ENCODE data around the gene STAC2.
"Not testable (repeated sequence)": the region's sequence is repeated elsewhere in the genome, so short reads cannot be mapped to it uniquely, and the experiment has no call there.

The STAC2 gene

DNA sequence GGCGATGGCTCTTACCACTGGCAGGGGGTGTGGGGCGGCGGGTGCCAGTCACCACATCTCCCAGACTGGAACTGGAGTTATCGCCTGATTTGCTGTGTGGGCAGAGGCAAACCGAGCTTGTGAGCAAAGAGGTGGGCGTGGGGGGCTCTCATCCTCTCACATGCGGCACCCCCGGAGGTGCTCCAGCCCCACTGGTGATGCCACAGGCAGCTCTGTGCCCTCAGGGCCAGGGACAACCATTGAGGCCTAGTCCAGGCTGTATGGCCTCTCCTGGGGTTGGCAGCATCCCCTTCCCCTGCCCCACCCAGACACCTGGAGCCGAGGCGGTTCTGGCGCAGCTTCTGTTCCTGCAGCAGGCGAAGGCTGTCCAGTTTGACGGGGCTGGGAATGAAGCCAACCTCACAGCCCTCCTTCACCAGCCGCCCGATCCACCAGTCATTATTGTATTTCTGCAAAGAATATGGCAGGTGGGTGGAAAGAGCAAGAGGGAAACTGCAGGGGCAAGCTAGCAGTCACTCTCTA lies 39.2 kb downstream of the STAC2 start:
- no peak for DNase-seq

DNA sequence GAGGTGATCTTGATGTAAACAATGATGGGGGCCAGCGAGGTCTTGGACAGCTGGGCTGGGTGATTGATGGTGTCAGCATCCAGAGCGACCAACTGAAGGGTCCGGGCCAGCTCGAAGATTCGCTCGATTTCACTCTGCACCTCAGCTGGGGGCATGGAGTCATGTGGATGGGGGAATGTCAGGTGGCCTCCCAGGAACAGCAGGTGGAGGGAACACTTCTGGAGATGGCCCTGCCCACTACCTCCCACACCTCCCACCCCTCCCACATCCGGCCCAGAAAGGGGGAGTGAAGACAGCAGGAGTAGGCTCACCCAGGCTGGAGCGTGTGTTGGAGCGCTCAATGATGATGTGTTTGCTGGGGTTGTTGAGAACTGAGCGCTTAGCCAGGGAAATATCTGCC lies 42.0 kb downstream of the STAC2 start:
- no peak for DNase-seq

DNA sequence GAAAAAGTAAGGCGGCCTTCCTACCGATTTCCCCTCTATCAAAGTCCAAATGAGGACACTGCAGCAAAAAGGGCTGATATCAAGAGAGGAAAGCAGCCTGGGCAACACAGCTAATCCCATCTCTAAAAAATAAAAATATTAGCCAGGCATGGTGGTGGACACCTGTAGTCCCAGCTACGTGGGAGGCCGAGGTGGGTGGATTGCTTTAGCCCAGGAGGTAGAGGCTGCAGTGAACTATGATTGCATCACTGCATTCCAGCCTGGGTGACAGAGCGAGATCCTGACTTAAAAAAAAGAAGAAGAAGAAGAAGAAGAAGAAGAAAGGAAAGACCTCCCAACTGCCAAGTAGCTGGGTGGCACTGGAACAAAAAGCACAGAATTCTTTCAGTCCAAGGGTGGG lies 42.7 kb downstream of the STAC2 start:
- DNase-seq: no peak

DNA sequence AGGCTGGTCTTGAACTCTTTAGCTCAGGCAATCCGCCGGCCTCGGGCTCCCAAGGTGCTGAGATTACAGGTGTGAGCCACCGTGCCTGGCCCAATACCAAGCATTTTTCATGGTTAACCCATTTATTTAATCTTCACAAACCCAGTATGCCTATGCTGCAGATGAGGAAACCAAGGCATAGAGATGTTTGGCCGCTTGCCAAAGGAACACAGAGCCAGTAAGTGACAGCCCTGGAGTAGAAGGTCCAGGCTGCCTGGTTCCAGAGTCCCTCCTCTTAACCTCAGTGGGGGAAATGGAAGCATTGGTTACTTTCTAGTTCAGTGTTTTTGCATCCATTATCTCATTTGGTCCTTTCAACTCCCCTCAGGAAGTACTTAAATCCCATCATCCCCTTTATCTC lies 44.4 kb downstream of the STAC2 start:
- no peak for DNase-seq

DNA sequence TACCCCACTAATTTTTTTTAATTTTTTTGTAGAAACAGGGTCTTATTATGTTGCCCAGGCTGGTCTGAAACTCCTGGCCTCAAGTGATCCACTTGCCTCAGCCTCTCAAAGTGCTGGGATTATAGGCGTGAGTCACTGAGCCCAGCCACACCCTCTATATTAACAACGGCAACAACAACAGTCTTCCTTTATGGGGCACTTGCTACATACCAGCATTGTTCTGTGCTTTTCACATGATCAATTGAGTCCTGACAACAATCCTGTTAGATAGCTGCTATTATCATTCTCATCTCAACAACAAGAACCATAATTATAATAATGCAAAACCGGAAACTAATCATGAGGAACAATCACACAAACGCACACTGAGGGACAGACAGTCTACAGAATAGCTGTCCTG lies 47.2 kb downstream of the STAC2 start:
- no peak for DNase-seq

DNA sequence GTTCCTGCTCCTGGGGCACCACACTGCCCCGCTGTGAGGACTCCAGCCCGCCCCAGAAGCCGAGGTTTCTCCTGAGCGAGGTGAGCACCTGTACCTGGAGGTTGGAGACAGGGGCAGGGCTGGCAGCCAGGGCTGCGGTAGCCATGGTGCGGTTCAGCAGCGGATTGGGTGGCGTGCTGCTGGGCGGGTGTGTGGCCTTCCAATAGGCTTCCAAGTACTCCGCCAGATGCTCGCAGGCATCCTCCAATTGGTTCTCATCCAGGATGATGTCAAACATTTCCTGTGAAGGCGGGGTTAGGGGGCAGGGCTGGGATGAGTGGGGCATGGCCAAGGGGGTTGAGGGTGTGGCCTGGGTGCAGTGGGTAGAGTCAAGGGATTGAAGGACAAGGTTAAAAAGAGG lies 48.5 kb downstream of the STAC2 start:
- peak; percentile 78 for DNase-seq

DNA sequence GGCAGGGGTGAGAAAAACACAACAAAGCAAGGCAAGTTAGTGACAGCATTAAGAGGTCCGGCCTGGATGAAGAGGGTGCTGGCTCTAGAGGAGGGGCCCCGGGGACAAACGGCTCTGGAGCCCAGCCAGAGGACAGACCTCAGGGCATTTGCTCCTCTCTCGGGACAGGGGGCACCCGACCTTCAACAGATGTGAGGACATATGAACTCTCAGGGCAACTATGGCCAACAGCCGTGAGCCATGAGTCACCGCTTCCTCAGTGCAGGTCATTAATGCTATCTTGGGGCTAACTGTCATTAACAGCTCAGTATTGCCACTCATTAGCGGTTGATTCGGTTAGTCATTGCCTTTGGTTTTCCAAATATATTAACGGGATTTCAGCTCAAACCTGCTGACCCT lies 50.1 kb downstream of the STAC2 start:
- no peak for DNase-seq

DNA sequence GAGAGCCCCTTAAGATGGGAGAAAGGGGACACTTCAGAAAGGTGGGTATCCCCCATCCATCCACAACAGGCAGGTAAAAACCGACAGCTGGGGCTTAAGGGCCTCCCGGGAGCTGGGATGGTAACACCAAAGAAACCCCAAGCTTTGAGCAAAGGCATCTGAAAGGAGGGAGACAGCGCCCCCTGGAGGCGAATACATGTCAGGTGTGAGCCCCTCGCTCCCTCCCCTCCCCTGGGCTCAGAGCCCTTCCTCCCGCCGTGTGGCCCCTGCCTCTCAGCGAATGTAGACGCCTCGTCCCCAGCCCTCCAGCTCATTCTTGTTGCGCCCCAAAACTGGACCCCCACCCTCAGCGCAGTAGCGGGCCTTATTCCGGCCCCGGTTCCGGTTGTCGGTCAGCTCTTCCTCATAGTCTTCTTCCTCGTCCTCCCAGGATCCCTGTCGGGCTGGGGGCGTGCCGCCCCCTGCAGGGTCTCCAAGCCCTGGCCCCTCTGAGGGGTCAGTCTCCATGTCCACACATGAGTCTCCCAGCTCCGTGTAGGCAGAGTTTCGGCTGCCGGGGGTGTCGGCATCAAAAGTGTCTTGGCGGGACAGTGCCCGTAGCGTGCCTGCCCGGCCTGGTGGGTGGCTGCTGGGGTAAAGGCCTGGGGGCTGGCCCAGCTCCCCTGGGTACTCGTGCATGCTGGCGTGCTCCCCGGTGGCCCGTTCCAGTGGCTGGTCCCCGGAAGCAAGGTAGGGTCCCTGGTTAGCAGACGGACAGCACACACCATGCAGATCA lies 50.6 kb downstream of the STAC2 start:
- no peak for DNase-seq

DNA sequence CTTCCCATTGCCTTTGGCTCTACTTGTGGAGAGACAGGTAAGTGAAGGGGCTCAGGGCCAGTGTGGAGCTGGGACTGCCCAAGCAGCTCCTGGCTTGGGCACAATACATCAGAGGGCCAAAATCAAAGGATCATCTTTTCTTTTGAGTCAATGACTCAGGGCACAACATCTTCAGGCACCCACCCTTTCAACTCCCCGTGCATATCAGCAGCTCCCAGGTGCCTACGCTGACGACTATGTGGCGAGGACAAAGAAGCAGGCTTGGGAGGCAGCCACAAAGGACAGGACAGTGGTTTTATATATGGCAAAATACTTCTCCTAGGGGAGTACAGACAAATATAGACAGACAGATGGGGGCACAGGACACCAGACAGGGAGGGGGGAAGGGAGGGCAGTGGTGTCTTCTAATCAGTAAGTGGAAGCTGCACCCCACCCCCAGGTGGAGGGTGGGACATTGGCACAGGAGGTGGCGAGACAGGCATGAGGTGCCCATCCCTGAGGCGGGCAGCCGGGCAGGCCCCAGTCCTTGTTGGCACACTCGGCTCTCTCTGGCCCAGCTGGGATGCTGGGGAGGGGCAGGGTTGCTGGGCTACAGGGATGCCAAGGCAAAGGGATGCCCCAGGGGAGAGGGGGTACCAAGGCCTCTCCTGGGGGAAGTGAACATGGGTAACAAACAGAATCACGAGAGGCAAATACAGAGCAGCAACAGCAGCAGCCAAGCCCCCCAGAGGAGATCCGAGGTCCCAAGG lies 52.0 kb downstream of the STAC2 start:
- DNase-seq: no peak

DNA sequence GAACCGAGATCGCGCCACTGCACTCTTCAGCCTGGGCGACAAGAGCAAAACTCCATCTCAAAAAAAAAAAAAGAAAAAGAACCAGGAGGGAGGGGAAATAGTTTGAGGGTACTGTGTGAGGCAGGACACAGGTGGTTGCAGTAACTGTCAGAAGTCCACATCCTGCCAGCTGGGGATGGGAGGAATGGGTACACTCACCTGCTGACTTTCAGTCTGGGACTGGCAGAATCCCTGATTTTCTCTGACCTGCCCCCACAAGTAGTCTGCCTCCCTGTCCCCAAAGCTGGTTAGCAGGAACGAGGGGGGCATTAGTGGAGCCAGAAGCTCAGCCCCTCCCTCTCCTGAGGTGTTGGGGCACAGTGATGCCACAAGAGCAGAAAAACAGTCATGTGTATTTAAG lies 52.7 kb downstream of the STAC2 start:
- no peak for DNase-seq

DNA sequence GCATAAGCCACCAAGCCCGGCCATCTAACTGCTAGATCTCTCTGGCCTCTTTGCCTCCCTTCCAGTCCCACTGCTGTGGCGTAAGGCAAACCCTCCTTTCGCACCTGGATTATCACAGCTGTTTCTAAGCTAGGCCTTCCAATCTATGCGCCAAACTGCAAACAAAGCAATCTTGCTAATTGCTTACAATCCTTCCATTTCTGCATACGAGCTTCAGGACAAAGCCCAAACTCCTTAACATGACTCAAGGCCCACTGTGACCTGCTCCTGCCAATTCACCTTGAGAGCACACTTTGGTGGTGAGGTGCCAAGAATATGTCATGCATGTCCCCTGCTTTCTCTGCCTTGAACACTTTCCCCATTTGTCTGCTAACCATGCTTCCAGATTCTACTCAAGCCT lies 53.8 kb downstream of the STAC2 start:
- no peak for DNase-seq

DNA sequence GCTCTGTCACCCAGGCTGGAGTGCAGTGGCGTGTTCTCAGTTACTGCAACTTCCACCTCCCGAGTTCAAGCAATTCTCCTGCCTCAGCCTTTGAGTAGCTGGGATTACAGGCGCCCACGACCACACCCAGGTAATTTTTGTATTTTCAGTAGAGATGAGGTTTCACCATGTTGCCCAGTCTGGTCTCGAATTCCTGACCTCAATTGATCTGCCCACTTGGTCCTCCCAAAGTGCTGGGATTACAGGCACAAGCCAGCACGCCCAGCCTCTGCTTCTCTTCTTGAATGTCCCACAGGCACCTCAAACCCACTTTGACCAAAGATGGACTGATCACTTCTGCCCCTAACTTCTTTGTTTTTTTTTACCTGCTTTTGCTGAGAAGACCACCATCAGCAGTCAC lies 55.2 kb downstream of the STAC2 start:
- DNase-seq: no peak

DNA sequence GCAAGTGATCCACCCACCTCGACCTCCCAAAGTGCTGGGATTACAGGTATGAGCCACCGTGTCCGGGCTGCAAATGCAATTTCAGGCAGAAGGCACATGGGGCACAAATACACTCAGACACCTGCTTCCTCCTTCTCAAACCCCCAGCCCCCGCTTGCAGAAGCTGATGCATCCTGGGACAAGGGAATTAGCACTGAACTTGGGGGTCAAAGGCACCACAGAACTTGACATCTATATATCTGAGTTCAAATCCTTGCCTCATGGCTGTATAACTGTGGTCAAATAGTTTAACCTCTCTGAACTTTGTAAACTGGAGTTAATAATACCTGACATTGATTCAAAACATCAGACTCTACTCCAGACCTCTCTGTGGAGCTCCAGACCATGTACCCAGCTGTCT lies 55.6 kb downstream of the STAC2 start:
- DNase-seq: no peak

DNA sequence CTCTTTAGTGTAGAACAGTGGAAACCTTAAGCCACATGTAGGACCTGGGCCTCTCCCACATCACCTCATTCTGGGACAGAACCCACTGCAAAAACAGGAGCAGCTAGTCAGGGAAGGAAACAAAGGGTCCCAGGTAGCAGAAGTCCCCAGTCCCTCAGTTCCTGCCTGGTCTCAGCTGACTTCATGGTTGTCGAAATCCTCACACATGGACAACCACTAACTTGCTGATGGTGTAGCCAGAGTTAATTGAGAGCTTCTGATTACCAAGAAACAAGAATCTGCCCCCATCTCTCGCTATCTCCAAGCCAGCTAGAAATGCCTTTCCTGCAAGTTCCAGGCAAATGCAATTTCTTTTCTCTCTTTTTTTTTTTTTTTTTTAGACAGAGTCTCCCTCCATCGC lies 56.2 kb downstream of the STAC2 start:
- DNase-seq: no peak

DNA sequence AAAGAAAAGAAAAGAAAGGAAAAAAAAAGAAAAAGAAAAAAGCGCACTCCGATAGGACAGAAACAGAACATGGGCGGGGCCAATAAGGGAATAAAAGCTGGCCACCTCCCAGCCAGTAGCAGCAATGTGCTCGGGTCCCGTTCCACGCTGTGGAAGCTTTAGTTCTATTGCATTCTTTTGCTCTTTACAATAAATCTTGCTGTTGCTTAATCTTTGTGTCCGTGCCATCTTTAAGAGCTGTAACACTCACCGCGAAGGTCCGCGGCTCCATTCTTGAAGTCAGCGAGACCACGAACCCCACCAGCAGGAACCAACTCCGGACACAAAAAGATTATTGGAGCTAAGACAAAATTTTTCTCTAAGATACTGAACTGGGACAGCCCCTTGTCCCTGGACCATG lies 56.6 kb downstream of the STAC2 start:
- DNase-seq: no peak

DNA sequence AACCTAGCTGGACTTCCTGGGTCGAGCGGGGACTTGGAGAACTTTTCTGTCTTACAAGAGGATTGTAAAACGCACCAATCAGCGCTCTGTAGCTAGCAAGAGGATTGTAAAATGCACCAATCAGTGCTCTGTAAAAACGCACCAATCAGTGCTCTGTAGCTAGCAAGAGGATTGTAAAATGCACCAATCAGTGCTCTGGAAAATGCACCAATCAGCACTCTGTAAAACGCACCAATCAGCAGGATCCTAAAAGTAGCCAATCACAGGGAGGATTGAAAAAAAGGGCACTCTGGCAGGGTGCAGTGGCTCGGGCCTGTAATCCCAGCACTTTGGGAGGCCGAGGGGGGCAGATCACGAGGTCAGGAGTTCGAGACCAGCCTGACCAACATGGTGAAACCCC lies 57.2 kb downstream of the STAC2 start:
- DNase-seq: not testable (repeated sequence)

DNA sequence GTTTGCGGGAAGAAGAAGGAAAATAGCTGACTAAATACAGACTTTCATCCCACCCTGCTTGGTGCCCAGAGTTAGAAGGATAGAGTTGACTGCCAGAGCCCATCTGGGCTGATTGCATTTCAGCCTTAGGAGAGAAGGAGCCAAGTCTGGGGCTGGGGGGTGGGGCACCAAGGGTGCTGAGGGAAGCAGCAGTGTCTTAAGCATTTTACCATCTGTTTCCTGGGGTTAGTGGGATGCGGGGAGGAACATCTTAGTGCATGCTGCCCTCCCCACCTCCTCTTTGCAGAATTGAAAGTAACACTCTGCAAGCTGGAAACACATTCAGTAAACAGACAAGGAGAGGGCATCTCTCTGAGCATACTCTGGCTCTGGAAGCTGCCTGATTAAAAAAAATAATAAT lies 58.3 kb downstream of the STAC2 start:
- no peak for DNase-seq

DNA sequence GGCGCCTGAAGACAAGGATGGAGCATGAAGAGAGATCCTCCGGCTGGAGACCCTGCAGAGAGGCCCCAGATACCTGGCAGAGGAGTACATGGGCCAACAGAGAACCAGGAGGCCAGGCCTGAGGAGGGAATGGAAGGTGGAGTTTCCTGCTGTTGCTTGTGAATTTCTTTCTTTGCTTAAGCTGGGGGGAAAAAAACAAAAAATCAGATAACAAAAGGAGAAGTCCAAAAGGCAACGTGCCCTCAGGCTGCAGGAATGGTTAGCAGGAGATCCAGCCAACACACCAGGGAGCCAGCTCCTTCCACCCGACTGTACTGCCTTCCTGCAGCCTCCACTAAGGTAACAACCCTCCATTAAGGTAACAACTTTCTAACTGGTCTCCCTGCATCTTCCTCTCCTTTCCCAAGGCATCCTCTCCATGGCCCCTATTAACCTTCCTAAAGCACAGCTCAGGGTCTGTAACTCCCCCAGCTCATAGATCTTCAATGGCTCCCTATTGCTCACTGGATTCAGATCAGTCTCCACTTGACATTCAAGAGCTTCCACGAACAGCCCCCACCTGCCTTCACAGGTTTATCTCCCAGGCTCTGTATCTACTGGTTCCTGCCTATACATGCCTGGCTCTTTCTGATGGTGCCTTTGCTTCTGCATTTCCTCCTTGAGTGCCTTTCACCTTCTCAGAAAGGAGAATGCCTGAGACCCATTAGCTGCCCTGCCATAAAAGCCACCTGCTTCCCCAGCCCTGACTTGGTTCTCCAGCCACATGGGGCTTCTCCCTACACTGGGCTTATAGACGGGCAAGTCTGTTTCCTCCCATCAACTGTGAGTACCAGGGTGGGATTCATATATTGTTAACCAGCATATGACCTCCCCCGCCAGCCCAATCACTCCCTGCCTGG lies 59.1 kb downstream of the STAC2 start:
- no peak for DNase-seq

DNA sequence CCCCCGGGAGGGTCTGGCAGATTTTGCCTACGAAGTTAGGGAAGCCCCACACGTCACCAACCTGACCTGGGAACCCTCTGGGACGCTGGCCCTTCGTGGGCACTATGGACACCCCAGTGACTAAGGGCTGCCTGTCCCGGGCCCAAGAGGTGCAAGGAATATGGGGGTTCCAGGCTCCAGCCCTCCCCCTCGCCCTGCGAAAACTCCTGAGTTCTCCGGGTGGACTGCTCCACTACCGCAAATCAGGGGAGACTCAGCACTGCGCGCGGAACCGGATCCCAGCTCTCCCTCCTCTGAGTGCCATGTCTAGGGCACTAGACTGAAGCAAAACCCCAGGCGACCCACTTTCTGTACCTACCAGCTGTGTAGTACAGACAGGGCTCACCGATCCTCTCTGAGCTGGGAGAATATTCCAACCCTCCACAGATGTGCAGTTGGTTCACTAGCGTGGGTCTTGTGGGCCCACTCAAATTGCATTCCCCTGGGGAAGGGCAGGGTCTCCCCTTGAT lies 59.9 kb downstream of the STAC2 start, which contains the start of gene ARL5C:
TSS of gene ARL5C (minus strand) at position 321 of the 509 bp plus-strand sequence. CDS start 401 bp downstream, outside the sequence.
- DNase-seq: no peak

DNA sequence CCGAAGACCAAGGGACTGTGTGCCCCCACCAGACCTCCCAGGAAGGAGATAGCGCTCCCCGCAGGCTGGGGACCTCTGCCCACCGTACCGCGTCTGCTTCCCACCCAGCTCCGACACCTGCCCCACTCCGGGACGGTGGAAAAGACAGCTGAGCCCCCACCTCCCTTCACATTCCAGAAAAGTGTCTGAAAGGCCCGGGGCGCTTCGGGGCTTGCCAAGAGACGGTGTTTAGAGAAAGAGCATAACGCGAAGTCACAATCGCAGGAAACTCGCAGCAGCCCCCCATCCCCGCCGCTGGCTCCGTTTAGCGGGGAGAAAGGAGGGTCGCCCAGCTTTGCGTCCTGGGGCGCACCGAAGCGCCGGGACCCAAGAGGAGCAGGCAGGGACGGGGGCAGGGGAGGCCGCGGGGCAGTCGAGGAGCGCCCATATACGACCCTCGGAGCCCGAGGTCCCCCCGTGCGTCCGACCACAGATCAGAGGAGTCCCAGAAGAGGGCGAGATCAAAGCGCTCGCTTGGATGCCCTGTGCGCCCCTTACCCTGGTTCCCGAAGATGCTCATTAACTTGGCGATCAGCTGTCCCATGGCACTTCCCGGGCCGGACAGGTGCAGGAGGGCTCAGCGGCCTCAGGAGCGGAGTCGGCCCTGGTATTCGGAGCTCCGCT lies 60.4 kb downstream of the STAC2 start:
- no peak for DNase-seq

DNA sequence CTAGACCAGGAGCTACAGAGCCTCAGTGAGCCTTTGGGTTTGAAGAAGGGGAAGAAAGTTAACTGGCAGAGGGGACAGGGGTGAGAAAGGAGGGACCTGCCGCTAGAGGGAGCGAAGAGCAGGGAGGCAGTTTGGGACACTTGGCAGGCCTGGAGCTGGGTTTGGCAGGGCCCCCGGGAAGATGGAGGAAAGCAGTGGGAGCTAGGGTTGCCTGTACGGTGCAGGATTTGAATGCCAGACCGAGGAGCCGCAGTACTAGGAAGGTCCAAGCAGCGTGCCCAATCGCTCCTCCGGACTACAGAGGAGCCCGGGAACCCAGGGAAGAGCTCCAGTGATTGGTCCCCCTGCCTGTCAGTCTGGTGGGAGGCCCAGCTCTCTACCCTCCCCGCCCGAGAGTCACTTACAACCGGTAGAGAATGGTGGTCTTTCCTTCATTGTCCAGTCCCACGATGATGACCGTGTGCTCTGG lies 61.0 kb downstream of the STAC2 start:
- DNase-seq: peak; percentile 71

DNA sequence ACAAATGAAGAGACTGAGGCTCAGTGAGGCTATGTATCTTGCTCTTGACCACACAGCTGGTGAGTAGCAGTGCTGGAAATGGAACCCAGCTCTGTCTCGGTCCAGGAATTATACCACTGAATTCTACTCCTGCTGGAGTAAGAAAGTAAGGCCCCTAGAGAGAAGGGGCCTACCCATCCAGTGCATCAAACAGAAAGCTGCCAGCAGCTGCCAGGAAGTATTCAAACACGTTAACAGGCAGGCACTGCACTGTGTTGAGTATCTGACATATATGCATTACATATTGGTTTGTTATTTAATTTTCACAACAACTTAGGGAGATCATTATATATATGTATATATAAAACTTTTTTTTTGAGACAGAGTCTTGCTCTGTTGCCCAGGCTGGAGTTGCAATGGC lies 63.8 kb downstream of the STAC2 start:
- no peak for DNase-seq

Data from NCI-H226 (cell line).